HG03469 (cell line): Measurements from ENCODE around the gene EXOSC2.

Experiments
- ATAC-seq: cut with Tn5 transposase; IDR thresholded peaks from one replicate; pipeline ENCODE4 v1.9.1; 2021; ENCODE audit warnings: mild to moderate bottlenecking, moderate library complexity, moderate number of reproducible peaks; ENCODE audit not compliant: unreplicated experiment

EXOSC2 gene

GRCh38 chr9:130693101-130693425 lies 517 bp upstream of the EXOSC2 start:
- ATAC-seq, result no peak

DNA sequence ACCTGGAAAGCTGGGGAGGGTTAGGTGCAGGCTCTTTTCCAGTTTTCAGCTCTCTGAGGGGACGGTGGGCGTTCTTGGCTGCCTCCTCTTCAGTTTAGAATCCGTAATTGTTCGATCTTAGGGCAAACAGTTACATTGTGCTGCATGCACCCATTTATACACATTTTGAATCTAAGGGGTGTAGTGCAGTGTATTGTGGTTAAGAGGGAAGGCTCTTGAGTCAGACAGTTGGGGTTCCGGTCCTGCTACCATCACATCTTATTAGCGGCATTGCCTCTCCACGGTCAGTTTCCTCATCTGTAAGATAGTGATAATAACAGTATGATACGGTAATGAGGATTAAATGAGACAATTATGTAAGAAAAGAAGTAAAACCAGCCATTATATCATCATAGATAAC lies 625 bp downstream of the EXOSC2 start:
- no peak for ATAC-seq

- ATAC-seq, result no peak
These were observed 2.6 kb downstream of the EXOSC2 start for GRCh38 chr9:130696139-130696650.

- no peak for ATAC-seq
These were observed 3.4 kb downstream of the EXOSC2 start for GRCh38 chr9:130696996-130697395.

GRCh38 chr9:130698514-130698913 lies 4.9 kb downstream of the EXOSC2 start:
- no peak for ATAC-seq

DNA sequence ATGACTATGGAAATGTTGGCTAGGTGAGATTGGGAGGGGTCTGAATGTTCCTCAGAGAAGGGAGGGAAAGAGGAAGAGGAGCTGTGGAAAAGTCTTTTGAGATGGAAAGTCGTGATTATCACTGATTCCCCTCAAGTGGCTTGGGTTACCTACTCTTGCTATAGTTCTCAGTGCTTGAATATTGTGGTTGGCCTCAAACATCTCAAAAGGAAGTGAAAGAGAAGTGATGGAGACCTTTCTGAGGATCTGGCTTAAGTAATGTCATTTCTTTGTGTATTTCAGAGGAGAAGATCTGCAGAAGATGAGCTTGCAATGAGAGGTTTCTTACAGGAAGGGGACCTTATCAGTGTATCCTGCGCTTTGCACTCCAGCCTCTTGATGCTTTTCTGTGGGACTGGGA lies 5.5 kb downstream of the EXOSC2 start:
- no peak for ATAC-seq

DNA sequence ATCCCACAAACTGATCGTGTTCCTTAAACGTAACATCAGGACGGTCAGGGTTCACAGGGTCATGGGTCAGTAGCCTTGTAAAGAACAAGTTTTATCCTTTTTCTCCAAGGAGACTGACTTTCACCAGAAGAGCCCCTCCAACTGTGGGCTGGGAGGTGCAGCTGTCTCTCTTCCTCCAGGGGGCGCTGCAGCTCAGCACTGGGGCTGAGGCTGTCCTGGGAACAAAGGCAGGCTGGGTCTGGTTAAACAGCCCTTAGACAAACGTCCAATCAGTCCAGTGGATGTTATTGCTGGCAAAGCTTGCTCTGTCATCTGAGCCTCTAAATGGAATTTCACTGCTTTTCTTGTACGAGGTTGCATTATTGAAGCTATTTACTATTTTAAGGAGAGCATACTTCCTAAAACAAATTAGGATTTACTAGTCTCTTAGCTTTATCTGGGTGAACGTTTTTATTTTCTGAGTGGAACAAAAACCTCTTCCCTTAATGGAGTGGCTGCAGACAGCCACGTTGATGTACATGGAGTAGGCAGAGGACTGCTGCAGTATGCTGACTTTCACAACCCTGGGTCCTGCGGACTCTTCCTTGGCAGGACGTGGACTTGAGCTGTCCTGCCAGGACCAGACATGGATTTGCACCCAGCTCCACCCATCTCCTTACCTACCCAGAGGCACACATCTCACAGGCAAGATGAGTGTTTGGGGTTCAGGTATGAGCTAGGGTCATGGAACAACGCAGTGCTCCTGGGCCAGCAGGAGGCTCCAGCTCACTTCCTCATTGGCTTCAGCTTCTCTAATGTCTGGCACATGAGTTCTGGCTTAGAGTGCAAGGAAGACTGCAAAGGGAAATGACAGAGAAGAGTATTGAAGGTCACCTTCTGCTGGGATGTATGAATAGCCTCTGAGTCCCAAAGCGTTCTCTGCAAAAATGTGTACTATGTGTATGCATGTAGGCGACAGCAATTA lies 7.8 kb downstream of the EXOSC2 start:
- no peak for ATAC-seq

DNA sequence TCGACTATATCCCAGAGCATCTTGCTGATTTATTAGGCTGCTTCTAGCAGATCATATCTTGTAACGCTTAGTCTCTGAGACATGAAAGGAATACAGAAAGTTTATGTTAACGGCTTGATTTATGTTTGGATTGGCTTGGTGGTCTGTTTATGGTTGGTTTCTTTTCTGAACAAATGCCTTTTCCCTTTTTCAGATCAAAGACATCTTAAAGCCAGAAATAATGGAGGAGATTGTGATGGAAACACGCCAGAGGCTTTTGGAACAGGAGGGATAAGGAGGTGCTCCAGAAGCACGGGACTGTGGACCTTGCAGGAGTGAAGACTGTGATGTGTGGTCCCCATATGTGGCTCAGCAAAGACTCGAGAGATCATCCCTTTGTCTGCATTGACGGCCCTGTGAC lies 9.9 kb downstream of the EXOSC2 start:
- no peak for ATAC-seq

DNA sequence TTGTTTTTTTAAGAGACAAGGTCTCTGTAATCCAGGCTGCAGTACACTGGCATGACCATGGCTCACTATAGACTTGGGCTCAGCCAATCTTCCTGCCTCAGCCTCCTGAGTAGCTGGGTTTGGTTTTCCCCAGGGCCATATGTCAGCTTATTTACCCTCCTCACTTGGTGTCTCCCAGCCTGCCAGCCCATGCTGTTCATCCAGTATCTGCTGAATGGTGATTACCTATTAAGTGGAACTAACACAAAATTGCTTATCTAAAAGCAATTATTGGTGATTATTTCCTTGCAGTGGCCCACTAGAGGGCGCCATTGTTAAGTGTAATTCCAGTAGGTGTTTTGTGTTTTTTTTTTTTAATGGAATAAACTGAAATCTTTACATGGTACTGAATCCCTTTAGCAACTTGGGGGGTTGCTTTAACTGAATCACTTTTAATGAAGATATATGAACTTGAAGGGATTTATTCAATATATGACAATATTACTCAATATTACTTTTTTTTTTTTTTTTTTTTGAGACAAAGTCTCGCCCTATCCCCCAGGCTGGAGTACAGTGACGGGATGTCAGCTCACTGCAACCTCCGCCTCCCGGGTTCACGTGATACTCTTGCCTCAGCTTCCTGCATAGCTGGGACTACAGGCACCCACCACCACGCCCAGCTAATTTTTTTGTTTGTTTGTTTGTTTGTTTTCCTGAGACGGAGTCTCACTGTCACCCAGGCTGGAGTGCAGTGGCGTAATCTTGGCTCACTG lies 13.8 kb downstream of the EXOSC2 start:
- no peak for ATAC-seq

- no peak for ATAC-seq
These were observed 17.3 kb downstream of the EXOSC2 start for GRCh38 chr9:130710822-130711352.

DNA sequence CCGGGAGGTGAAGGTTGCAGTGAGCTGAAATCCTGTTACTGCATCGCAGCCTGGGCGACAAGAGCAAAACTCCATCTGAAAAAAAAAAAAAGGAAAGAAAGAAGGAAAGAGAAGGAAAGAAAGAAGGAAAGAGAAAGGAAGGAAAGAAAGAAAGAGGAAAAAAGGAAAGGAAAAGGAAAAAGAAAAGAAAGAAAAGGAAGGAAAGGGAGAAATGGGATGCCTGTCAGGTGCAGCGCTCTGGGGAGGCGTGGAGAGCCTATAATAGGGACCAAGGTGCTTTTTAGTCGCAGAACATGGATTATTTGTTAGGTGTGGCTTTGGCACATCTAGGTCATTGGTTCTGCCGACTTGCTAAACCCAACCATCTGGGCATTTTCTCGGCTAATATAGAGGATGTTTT lies 17.9 kb downstream of the EXOSC2 start:
- ATAC-seq, result no peak

DNA sequence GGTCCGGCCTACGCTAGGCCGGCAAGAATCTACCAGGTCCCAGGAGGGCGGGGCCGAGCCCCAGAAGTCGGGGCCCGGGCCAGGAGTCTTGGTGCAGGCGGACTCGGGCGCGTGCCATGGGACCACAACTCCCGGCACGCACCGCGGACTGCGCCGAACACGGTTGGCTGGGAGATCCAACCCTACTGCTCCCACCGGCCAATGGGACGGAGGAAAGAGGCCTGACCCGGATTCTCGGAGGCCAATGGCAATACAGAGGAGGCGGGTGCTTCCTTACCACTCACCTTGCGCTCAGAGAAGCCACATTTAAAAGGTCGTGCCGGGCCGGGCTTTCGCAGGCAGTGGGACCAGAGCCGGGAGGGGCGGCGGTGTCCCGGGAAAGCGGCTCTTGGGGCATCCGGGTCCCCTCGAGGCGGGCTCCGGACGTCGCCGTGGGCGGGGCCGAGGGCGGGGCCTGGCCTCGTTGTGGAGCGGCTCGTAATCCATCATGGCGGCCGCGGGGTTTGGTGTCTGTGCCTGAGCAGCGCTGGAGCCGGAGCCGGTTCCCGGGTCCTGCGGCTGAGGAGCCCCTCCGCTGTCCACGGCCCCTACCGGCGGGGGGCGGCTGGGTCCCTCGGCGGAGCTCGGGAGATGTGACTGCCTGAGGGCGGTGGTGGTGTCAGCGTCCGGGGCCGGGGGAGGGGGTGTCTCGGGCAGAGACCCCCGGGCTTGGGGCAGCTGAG lies 19.1 kb downstream of the EXOSC2 start:
- peak; percentile 84 for ATAC-seq

GRCh38 chr9:130713286-130713960 lies 19.8 kb downstream of the EXOSC2 start:
- no peak for ATAC-seq

DNA sequence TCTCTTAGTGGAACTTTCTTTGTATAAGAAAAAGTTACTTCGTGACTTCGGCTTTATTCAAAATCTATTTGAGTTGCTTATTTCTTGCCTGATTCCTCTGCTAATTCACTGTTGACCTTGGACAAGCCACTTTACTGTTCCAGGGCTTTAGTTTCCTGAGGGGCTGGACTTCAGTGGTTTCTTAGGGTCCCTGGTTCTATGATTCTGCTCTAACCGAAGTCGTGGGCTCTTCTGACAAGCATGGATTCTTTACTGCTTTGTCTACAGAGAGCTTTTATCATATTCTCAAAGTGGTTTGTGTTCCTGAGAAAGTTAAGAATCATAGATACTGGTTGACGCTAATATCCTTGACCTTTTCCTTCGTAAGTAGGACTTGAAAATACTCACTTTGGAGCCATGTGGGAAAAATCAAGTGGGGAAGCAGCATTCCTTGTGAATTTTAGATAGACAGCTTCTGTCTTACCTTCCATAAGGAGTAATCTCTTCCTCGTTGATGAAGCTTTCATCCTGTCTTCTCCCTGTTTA lies 21.1 kb downstream of the EXOSC2 start:
- ATAC-seq, result no peak

DNA sequence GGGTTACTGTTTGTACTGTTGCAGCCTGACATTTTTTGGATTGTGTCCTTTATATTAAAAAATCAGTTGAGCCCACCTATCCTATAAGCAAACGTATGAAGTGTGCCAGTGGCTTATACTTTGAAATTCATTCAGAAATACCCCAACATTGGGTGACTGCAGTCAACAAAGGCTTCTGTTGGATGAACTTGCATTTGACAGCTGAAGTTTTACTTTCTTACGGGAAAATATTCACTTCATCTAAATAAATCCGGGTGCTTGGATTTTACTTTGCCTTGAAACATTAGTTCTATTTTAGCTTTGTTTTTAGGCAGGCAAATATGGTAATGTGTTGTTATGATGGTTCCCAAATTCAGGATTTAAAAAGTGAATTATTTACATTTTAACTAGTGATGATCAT lies 21.7 kb downstream of the EXOSC2 start:
- no peak for ATAC-seq

- ATAC-seq, result no peak
These were observed 25.0 kb downstream of the EXOSC2 start for GRCh38 chr9:130718562-130718961.

DNA sequence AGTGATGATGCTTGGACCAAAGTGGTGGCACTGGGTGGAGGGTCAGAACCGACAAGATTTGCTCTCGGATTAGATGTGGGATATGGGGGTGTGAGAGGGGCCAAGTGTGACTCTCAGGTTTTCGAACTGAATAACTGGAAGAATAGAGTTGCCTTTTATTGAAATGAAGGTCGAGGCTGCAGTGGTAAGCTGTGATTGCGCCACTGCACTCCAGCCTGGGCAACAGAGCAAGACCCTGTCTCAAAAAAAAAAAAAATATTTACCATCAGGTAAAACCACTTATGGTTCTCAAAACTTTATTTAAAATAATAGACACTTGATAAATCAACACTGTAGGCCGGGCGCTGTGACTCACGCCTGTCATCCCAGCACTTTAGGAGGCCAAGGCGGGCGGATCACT lies 27.2 kb downstream of the EXOSC2 start:
- ATAC-seq, result no peak

- ATAC-seq, result no peak
These were observed 35.1 kb downstream of the EXOSC2 start for GRCh38 chr9:130728721-130729120.

- no peak for ATAC-seq
These were observed 35.6 kb downstream of the EXOSC2 start for GRCh38 chr9:130729145-130729544.

DNA sequence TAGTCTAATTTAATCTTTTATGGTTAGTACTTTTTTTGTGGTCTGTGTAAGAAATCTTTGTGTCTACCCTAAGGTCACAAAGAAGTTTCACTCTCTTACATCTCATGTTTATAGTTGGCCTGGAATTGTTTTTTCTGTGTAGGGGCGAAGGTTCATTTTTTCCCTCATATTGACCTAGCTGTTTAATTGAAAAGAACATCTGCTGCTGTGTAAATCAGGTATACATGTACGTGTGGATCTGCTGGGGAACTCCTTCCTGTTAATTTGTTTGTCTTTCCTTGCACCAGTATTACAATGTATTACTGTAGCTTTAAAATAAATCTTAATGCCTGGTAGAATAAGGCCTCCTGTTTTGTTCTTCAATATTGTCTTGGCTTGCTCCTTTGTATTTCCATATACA lies 37.8 kb downstream of the EXOSC2 start:
- no peak for ATAC-seq
